ENCODE results near the gene NCOA7.

The NCOA7 gene

GRCh38 chr6:125859727-125860126 is 69.0 kb downstream of the NCOA7 start:
- DNase-seq (ENCODE audit: extremely low spot score), result no peak
- ChIA-PET POLR2A (no interaction called here), CTCF (interaction anchor here (2.2 to 3.2 kb wide), 3 partner anchors 49 to 93 kb away, joined by 6 to 18 read pairs (median 8); partner anchors contain the start of gene NCOA7)
- no peak for TF ChIP-seq CTCF (IDR thresholded peaks at IDR 0.05; ENCODE audit: control extremely low read depth, extremely low read depth, low read depth, missing control alignments)

GRCh38 chr6:125863023-125863422 is 72.3 kb downstream of the NCOA7 start:
- TF ChIP-seq CTCF (IDR thresholded peaks at IDR 0.05; ENCODE audit: control extremely low read depth, extremely low read depth, low read depth, missing control alignments), result no peak
- CTCF ChIA-PET, result interaction anchor here (0.6 to 1.8 kb wide), 7 partner anchors 9 to 71 kb away, joined by 3 to 7 read pairs (median 3); no protein-coding TSS in a partner anchor
- DNase-seq (ENCODE audit: extremely low spot score), result no peak

GRCh38 chr6:125865015-125865414 is 74.3 kb downstream of the NCOA7 start:
- DNase-seq (ENCODE audit: extremely low spot score), result no peak
- no peak for TF ChIP-seq CTCF (IDR thresholded peaks at IDR 0.05; ENCODE audit: control extremely low read depth, extremely low read depth, low read depth, missing control alignments)
- ChIA-PET CTCF (interaction anchor here (0.8 kb wide), 1 partner anchor 83 kb away, joined by 3 read pairs; no protein-coding TSS in a partner anchor), POLR2A (no interaction called here)

More at GRCh38 chr6:125863023-125863422, 72.3 kb downstream of the NCOA7 start:
- POLR2A ChIA-PET, result no interaction called here

- TF ChIP-seq CTCF (IDR thresholded peaks at IDR 0.05; ENCODE audit: control extremely low read depth, extremely low read depth, low read depth, missing control alignments), result no peak
- ChIA-PET CTCF (interaction anchor here (1.0 kb wide), 1 partner anchor 9 kb away, joined by 3 read pairs; no protein-coding TSS in a partner anchor), POLR2A (no interaction called here)
- no peak for DNase-seq (ENCODE audit: extremely low spot score)
Observed at GRCh38 chr6:125866433-125866832, 75.7 kb downstream of the NCOA7 start.

- no peak for DNase-seq (ENCODE audit: extremely low spot score)
- POLR2A ChIA-PET, result no interaction called here
Observed at GRCh38 chr6:125867483-125867942, 76.8 kb downstream of the NCOA7 start.

GRCh38 chr6:125868252-125868651 is 77.5 kb downstream of the NCOA7 start:
- no peak for TF ChIP-seq CTCF (IDR thresholded peaks at IDR 0.05; ENCODE audit: control extremely low read depth, extremely low read depth, low read depth, missing control alignments)
- ChIA-PET CTCF (interaction anchor here (0.9 to 1.6 kb wide), 5 partner anchors 9 to 89 kb away, joined by 3 to 9 read pairs (median 3); no protein-coding TSS in a partner anchor), POLR2A (no interaction called here)
- DNase-seq (ENCODE audit: extremely low spot score), result no peak

More at GRCh38 chr6:125867483-125867942, 76.8 kb downstream of the NCOA7 start:
- TF ChIP-seq CTCF (IDR thresholded peaks at IDR 0.05; ENCODE audit: control extremely low read depth, extremely low read depth, low read depth, missing control alignments), result no peak
- CTCF ChIA-PET, result interaction anchor here (1.0 to 1.6 kb wide), 5 partner anchors 10 to 38 kb away, joined by 3 to 9 read pairs (median 3); no protein-coding TSS in a partner anchor
